Stomach (tissue), 4 donors: Measurements from ENCODE around the gene SRSF6.

Source experiments
- CTCF ChIP-seq, 7 experiments: fragments of 450-650 bp in 4 of 7; fragments of 200-600 bp in 3 of 7; sonication (generic) in 3 of 7; IDR thresholded peaks; one replicate each; pipeline ENCODE4 v1.5.1; 2016 to 2019; ENCODE audit warnings: antibody characterized with exemption in 7 of 7, control low read depth in 2 of 7, mild to moderate bottlenecking in 1 of 7
- POLR2A ChIP-seq, 4 donors: fragments of 450-650 bp; IDR thresholded peaks; one replicate each; pipeline ENCODE4 v1.6.1; 2016; ENCODE audit warnings: antibody characterized with exemption in 4 of 4, control low read depth in 2 of 4, mild to moderate bottlenecking in 1 of 4, moderate library complexity in 1 of 4
- POLR2AphosphoS5 ChIP-seq, 3 donors: sonication (generic); formaldehyde crosslinking; IDR thresholded peaks; one replicate each; pipeline ENCODE4 v1.6.1; 2016; ENCODE audit warnings: antibody characterized with exemption in 3 of 3

DNA sequence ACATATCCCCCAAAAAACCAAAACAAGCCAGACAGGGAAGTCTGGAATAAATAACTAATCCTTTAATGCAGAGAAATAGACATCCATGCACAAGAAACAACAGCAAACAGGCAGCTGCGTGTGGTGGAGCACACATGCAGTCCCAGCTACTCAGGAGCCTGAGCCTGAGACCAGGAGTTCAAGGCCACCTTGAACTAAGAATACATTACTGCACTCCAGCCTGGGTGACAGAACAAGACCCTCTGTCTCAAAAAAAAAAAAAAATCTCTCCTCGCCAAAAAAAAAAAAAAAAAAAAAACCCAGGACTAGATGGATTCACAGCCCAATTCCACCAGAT, 48.2 kb upstream of the SRSF6 start:
- TF ChIP-seq CTCF (IDR thresholded peaks at IDR 0.05): no peak
- TF ChIP-seq POLR2A (IDR thresholded peaks at IDR 0.05): no peak
- no peak for TF ChIP-seq POLR2AphosphoS5 (IDR thresholded peaks at IDR 0.05)
